BE2C (cell line): ENCODE results near the gene PSME3.

Experiments used
- DNase-seq: peaks from one replicate; pipeline ENCODE4 v3.0.0-alpha.2; 2020
- H3K27me3 ChIP-seq: fragments of 250-450 bp; sonication (Bioruptor Pico); 2 replicates; pipeline ENCODE4 v1.5.1; 2020; ENCODE audit warnings: mild to moderate bottlenecking
- H3K36me3 ChIP-seq: fragments of 250-450 bp; sonication (Bioruptor Pico); 2 replicates; pipeline ENCODE4 v1.5.1; 2020; ENCODE audit warnings: mild to moderate bottlenecking
- H3K4me1 ChIP-seq: fragments of 250-450 bp; sonication (Bioruptor Pico); 2 replicates; pipeline ENCODE4 v1.5.1; 2020
- H3K4me3 ChIP-seq: 2 replicates; pipeline ENCODE4 v1.5.1; 2011; ENCODE audit warnings: low read depth, low read length
- H3K9me3 ChIP-seq: fragments of 250-450 bp; sonication (Bioruptor Pico); 2 replicates; pipeline ENCODE4 v1.5.1; 2020
- TF ChIP-seq, protein P1 (sequence below): IDR thresholded peaks from 2 replicates; pipeline ENCODE4 v1.5.1; 2012; ENCODE audit warnings: mild to moderate bottlenecking, low read depth, low read length

Gene PSME3

DNA sequence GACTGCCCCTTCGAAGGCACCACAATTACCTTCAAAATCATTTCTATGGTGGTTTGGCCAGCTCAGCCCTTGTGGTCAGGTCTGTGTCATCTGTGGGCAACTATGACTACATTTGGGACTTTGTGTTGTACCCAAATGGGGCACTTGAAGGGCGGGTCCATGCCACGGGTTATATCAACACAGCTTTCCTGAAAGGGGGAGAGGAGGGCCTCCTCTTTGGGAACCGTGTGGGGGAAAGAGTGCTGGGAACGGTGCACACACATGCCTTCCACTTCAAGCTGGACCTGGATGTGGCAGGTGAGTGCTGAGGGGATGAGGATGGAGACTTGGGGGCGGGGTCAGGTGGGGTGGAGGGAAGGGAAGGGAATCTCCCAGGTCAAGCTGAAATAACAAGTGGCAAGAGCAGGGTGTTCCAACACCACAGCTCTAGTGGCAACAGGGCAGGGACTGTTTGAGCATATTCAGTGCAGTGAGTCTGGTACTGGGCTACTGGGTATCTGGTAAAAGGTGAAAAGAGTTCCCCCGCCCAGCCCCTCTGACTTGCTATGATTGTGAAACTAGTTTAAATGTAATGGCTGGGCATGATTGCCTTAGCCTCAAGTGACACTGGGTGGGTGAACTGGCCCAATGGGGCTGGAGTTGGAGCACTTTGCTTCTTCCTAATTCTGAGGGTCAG is 12.9 kb downstream of the PSME3 start:
- no peaks in the 10 kb centered on the region for H3K27me3 ChIP-seq
- no peak for DNase-seq
- no peaks in the 10 kb centered on the region for H3K4me1 ChIP-seq
- H3K4me3 ChIP-seq = no peak overlapping the region
- H3K36me3 ChIP-seq = peaks cover 27% of the 10 kb centered on the region
- TF ChIP-seq, protein P1, sequence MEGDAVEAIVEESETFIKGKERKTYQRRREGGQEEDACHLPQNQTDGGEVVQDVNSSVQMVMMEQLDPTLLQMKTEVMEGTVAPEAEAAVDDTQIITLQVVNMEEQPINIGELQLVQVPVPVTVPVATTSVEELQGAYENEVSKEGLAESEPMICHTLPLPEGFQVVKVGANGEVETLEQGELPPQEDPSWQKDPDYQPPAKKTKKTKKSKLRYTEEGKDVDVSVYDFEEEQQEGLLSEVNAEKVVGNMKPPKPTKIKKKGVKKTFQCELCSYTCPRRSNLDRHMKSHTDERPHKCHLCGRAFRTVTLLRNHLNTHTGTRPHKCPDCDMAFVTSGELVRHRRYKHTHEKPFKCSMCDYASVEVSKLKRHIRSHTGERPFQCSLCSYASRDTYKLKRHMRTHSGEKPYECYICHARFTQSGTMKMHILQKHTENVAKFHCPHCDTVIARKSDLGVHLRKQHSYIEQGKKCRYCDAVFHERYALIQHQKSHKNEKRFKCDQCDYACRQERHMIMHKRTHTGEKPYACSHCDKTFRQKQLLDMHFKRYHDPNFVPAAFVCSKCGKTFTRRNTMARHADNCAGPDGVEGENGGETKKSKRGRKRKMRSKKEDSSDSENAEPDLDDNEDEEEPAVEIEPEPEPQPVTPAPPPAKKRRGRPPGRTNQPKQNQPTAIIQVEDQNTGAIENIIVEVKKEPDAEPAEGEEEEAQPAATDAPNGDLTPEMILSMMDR = no peak
- no peaks in the 10 kb centered on the region for H3K9me3 ChIP-seq

DNA sequence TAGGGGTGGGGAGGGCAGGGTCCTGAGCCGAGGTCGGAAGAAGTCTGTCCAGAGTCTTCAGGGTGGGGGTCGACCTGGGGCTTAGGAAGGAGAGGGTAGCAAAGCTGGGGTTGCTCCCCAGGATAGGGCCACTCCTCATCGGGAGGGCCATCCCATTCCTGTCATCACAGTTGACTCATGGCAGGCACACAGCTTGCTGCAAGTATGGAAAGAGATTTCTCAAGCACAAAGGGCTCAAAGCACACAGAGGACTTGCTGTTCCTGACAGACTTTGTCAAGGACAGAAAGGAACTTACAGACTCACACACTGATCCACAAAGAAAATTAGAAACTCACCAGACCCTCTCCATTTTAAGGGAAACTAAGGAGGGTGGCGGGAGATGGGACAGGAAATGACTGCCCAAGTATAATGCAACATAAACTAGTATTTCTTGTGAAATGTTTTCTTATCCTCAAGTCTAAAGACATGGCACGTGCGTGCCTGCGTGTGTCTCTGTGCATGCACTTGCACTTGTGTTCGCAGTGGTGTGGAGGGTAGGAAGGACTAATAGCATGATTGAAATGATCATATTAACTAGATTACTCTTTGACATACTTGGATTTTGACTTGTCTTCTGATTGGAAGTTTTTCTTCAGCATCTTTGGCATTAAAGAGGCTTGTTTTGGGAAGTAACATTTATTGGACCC is 13.5 kb downstream of the PSME3 start:
- Histone ChIP-seq H3K27me3 (no peaks in the 10 kb centered on the region), H3K4me1 (no peaks in the 10 kb centered on the region), H3K36me3 (peaks cover 22% of the 10 kb centered on the region), H3K4me3 (no peak overlapping the region), H3K9me3 (no peaks in the 10 kb centered on the region)
- TF ChIP-seq, protein P1 = no peak
- no peak for DNase-seq

DNA sequence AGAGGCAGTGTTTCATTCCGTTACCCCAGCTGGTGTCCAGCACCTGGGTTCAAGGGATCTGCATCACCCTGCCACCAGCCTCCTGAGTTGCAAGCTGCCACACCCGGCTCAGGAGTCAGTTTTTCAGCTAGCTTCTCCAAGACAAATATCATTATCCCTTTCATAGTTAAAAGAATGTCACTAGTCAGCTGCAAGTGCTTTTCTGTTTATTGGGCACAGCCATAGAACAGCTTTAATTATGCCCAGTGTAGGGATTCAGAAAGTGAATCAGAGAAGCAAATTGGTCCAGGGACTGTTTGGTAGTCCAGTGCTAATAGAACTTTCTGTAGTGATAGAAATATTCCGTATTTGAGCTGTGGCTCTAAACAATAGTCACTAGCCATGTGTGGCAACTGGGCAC is 14.9 kb downstream of the PSME3 start:
- H3K4me1 ChIP-seq = no peaks in the 10 kb centered on the region
- H3K27me3 ChIP-seq = no peaks in the 10 kb centered on the region
- TF ChIP-seq, protein P1 = no peak
- H3K9me3 ChIP-seq = no peaks in the 10 kb centered on the region
- H3K36me3 ChIP-seq = peaks cover 18% of the 10 kb centered on the region
- DNase-seq = no peak
- H3K4me3 ChIP-seq = no peak overlapping the region

DNA sequence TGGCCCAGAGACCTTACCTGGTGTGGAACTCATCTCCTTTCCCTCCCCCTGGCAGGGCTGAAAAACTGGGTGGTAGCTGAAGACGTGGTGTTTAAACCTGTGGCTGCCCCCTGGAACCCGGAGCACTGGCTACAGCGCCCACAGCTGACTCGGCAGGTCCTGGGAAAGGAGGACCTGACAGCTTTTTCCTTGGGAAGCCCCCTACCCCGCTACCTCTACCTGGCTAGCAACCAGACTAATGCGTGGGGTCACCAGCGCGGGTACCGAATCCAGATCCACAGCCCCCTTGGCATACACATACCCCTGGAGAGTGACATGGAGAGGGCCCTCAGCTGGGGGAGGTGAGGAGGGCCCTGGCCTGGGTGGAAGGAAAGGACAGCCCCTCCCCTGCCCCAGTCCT is 15.8 kb downstream of the PSME3 start:
- H3K9me3 ChIP-seq = no peaks in the 10 kb centered on the region
- peaks cover 12% of the 10 kb centered on the region for H3K36me3 ChIP-seq

DNA sequence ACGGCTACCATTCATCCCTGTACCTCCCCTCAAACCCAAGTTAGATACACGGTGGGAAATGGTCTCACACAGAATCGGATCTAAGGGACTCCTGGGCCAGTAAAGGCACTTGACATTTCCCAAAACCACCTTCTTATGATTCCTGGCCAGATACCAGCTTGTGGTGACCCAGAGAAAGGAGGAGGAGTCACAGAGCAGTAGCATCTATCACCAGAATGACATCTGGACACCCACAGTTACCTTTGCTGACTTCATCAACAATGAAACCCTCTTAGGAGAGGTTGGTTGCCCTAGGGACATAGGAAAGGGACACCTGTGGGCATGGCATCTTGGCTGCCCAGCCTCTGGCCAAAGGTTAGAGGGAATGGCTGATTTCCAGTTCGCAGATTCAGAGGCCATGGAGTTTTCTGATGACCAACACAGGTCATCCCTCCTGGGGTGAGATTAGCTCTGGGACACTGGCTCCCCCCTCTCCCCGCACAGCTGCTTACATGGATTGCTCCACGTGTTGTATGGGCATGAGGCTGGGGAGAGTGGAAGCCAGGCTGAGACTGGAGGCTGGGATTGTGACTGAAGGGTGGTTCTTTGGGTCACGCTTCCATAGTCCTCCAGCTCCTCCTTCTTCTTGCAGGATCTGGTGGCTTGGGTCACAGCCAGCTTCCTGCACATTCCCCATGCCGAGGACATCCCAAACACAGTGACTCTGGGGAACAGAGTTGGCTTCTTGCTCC is 16.4 kb downstream of the PSME3 start:
- no peaks in the 10 kb centered on the region for H3K4me1 ChIP-seq
- H3K9me3 ChIP-seq = no peaks in the 10 kb centered on the region
- H3K27me3 ChIP-seq = no peaks in the 10 kb centered on the region
- no peak for DNase-seq
- TF ChIP-seq, protein P1 = no peak
- H3K36me3 ChIP-seq = peaks cover 7% of the 10 kb centered on the region
- H3K4me3 ChIP-seq = no peak overlapping the region

More for the DNA sequence above, 15.8 kb downstream of the PSME3 start:
- Histone ChIP-seq H3K4me1 (no peaks in the 10 kb centered on the region), H3K27me3 (no peaks in the 10 kb centered on the region), H3K4me3 (no peak overlapping the region)
- DNase-seq = no peak
- TF ChIP-seq, protein P1 = no peak
